Lung microvascular endothelial cell (primary cell): ENCODE measurements around the gene SETD1A. TPM values are rescaled to one million over a fixed set of nuclear protein-coding genes. Genes with fewer than 3 reads are reported as not detected.
A peak's percentile ranks its signal among the peaks of the same experiment; 100 is the strongest.
"Not testable (repeated sequence)": the region's sequence is repeated elsewhere in the genome, so short reads cannot be mapped to it uniquely, and the experiment has no call there.

Experiments
- DNase-seq, 2 donors: peaks; one replicate each; pipeline versions ENCODE4 v3.0.0 to v3.0.0-alpha.2; 2010; ENCODE audit warnings: low read depth in 2 of 2
- total RNA-seq: library from RNA; depleted of rRNA; stranded (reverse); fragments of >200 nt; gene quantifications from 2 replicates; pipeline ENCODE4 v1.2.1, GENCODE V29; 2014

Gene SETD1A
- total RNA-seq, 1 donor from 2014 or later, result 2.2 TPM

DNA sequence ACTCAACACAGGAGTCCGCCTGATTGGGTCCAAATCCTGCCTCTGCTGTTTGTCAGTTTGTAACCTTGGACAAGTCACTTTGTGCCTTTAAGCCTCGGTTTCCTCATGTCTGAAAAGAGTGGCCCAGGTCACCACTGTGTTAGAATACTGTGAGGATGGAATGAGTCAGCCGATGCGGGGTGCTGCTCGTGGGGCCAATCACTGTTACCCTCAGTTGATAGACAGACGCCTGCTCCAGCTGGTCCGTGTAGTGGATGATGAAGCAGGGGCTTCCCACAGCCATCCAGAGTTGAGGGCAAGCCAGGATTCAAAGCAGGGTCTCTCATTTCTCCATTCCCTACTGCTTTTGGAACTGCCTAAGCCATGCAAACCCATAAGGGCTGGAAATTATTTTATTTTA, 28.4 kb upstream of the SETD1A start:
- DNase-seq, result no peak

- no peak for DNase-seq
Observed at GRCh38 chr16:30930160-30930571, 27.4 kb upstream of the SETD1A start.

GRCh38 chr16:30931068-30931650, 26.4 kb upstream of the SETD1A start:
- DNase-seq, result no peak

- peak; percentile 72 to 77 for DNase-seq
Observed at GRCh38 chr16:30934827-30935557, 22.6 kb upstream of the SETD1A start.

DNA sequence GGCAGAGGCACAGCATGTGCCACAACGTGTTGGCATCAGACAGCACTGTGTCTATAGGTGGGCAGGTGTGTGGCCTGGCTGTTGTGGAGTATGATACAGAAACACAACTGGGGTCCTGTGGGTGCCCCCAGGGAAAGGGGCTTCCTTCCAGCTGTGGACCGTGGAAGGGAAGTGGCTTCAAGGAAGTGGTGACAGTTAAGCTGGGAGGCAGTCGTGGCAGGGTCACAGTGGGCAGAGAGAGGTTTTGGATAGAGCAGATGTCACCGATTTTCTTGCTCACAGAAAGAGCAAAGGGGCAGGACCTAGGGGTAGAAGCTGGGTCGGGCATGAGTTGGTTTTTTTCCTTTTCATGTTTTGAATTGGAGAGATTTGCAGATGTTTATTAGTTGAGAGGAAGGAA, 19.9 kb upstream of the SETD1A start:
- no peak for DNase-seq

DNA sequence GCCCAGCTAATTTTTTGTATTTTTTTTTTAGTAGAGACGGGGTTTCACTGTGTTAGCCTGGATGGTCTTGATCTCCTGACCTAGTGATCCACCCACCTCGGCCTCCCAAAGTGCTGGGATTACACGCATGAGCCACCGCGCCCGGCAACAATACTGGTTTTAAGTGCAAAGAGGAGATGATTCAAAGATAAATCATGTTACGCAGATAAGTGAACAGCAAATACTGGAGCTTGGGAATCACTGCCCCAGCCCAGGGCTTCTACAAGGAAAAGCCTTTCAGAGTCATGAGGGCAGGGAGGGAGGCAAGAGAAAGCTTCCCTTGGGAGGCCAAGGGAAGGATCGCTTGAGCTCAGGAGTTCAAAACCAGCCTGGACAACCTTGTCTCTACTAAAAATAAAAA, 18.0 kb upstream of the SETD1A start:
- DNase-seq, result not testable (repeated sequence)

DNA sequence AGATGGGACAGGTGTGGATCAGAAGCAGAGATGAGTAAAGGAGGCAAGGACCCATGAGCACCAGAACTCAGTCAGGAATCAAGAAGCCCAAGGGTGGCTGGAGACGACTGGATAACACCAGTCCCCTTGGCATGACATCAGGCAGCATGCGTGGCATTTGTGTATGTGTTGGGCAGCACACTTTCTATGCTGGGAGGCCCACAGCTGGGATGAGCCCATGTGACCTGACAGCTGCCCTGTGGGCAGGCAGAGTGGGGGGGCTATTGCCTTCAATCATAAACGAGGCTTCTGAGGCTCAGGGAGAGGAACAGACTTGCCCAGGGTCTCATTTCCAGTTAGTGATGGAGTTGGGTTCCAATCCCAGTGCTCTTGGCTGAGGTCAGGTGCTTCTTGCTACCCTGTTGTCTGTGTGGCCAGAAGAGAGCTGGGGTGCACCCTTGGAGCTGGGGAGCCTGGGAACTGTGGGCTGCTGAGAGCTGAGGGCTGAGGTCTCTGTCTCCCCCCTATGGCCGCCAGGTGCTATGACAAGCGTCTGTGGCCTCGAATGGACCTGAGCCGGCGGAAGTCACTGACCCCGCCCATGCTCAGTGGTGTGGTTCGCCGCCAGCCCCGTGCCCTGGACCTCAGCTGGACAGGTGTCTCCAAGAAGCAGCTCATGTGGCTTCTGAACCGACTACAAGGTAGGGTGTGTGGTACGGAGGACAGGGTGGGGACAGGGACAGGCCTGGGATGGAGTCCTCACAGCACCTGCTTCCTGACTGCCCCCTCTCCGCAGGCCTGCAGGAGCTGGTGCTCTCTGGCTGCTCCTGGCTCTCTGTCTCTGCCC, 15.7 kb upstream of the SETD1A start:
- DNase-seq, result peak; percentile 74 to 79

DNA sequence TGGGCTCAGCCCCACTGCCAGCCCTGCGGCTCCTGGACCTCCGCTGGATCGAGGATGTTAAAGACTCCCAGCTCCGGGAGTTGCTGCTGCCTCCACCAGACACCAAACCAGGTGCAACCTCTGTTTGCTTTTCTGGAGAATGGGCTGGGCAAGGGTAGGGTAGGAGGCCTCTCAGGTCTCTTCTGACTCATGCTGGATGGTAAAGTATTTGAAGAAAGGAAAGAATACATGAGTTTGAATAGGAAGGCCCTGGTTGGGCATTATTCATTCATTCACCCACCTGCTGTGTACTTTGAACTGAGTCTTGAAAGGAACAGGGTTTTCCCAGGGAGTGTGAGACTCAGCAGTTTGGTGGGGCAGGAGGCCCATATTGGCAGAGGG, 15.1 kb upstream of the SETD1A start:
- no peak for DNase-seq

- no peak for DNase-seq
Observed at GRCh38 chr16:30944352-30944751, 13.2 kb upstream of the SETD1A start.

DNA sequence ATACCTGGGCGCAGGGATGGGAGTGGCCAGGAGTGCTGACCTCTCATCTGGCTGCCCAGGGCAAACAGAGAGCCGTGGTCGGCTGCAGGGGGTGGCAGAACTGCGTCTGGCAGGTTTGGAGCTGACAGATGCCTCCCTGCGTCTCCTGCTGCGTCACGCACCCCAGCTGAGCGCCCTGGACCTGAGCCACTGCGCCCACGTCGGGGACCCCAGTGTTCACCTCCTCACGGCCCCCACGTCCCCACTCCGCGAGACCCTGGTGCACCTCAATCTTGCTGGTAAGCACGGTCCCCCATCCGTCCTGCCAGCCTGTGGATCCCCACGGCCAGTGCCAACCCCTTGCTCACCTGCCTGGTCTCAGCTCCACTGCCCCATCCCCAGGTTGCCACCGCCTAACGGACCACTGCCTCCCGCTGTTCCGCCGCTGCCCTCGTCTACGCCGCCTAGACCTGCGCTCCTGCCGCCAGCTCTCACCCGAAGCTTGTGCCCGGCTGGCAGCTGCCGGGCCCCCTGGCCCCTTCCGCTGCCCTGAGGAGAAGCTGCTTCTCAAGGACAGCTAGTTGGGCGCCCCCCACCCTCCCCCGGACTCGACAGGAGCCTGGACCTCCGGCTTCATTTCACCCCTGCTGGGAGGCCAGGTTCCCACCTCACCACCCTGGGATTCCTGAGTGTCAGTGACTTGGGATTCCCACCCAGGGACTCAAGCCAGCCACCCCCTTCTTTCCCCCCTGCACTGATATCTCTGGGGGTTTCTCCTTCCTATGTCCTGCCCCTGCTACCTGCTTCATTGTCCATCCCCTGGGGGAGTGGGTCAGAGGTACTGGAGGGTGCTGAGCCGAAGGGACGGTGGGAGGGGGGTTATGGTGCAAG, 10.6 kb upstream of the SETD1A start:
- no peak for DNase-seq

- no peak for DNase-seq
Observed at GRCh38 chr16:30947541-30947858, 10.1 kb upstream of the SETD1A start.

- peak; percentile 96 for DNase-seq
Observed at GRCh38 chr16:30947859-30948666, 9.5 kb upstream of the SETD1A start.

DNA sequence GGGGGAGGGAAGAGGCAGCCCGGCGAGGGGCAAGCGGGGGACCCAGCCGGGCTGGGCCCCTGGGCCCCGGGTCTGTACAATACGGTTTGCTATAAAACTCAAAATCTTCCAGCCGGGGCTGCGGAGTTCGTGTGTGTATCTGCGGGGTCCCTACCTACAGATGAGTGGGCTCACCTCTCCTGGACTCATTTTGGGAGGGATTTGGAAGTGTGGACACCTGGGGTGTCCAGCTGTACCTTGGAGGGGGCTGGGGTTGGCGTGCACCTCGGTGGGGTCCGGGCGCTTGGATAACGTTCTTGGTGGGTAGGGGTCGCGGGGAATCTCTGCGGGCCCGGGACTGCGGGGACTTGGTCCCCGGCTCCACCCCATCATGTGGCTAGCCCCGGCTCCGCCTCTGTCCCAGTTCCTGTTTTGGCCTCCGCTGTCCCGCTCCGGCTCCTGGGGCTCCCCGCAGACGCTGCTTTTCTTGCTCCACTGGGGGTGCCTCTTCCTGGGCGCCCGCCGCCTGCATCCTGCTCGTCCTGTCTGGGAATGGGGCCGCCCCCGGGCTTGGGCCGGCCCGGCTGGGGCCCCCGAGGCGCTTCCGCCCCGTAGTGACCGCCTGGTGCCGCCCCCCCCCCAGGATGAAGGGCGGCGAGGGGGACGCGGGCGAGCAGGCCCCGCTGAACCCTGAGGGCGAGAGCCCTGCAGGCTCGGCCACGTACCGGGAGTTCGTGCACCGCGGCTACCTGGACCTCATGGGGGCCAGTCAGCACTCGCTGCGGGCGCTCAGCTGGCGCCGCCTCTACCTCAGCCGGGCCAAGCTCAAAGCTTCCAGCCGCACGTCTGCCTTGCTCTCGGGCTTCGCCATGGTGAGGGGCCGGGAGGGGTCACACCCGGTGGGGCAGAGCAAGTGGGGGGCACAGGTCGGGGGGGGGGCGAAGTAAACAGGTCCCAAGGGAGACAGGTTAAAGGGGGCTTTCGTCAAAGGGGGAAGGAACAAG, 8.6 kb upstream of the SETD1A start, which contains the start of gene ORAI3:
Gene ORAI3 (plus strand): TSS at position 402 of the 983 bp plus-strand sequence. CDS start 222 bp downstream, at position 624.
- peak; percentile 59 to 71 for DNase-seq

DNA sequence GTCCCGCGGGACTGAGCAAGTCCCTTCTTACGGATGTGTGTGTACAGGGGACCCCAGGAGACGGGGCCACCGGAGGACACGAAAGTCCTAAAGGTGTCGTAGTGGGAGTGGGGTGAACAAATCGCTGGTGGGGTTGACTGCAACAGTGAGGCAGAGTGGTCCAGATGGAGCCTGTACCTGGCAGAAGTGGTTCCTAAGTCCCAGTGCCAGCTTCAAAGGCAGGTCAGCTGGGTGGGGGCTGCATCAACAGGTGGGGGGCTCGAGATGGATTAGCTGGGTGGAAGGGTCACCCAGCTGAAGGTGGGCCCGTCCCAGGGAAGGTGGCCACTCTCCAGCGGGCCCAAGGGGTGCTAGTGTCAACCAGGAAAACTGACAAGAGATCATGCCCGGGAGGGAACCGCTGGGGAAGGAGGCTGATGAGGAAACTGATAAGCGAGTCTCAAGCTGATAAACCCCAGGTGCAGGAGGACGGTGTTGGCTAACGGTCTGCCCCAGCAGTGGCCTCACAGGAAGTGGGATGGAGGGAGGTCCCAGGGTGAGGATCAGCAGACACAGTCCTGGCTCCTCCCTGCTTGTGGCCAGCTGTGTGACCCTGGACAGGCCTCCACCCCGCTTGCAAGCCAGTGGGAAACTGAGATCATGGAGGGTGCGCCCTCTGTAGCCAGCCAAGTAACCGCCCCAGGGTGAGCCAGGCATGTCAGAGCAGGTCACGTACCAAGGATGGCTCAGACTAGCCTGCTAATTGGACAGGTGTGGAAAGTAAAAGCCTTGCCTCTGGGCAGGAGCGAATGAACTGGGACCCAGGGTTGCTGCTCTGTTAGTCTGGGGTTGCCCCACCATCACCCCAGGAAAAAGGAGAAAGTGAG, 7.7 kb upstream of the SETD1A start:
- DNase-seq, result peak; percentile 54 to 74

DNA sequence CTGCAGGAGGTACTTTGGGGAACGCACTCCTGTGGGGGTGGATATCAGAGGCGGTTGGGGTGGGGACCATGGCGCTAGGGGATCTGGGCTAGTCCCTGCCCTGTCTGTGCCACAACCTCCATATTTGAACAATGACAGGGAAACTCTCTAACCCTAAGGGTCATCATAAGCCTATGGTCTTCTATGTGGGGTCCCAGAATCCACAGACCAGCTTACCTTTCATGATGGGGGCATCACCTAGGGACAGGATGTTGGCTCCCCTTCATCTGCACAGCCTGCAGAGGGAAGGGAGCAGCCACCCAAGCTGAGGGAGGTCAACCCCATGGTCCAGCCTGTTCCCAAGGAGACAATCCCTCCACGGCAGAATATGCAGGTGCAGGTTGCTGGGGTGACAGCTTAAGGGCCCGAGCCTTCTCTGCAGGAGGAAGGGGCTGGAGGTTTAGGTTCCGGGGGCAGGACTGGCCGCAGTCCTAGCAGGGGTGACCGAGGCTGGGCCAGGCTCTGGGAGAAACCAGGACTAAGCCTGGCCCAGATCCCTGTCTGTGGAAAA, 7.0 kb upstream of the SETD1A start:
- no peak for DNase-seq

DNA sequence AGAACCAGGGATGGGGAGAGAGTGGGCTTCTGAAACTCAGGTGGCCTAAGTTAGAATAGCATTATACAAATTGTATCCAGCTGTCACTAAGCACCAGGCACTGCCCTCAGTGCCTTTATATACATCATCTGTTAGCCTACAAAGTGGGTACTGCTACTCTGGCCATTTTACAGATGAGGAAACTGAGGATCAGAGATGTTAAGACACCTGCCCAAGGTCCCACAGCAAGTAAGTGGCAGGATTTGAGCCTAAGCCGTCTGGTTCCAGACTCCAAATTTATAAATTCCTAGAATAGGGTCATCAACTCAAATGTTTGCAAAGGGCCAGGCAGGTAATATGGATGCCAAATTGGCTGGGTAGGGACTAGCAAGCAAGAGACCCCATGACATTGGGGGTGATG, 6.4 kb upstream of the SETD1A start:
- DNase-seq, result no peak

- peak in 1 of 2 donors; percentile 34 for DNase-seq
Observed at GRCh38 chr16:30951750-30952149, 5.8 kb upstream of the SETD1A start.

- DNase-seq, result no peak
Observed at GRCh38 chr16:30953111-30953510, 4.4 kb upstream of the SETD1A start.
